ENCODE results near the gene SLC40A1.
"Not testable (repeated sequence)": the region's sequence is repeated elsewhere in the genome, so short reads cannot be mapped to it uniquely, and the experiment has no call there.

Gene SLC40A1, protein sequence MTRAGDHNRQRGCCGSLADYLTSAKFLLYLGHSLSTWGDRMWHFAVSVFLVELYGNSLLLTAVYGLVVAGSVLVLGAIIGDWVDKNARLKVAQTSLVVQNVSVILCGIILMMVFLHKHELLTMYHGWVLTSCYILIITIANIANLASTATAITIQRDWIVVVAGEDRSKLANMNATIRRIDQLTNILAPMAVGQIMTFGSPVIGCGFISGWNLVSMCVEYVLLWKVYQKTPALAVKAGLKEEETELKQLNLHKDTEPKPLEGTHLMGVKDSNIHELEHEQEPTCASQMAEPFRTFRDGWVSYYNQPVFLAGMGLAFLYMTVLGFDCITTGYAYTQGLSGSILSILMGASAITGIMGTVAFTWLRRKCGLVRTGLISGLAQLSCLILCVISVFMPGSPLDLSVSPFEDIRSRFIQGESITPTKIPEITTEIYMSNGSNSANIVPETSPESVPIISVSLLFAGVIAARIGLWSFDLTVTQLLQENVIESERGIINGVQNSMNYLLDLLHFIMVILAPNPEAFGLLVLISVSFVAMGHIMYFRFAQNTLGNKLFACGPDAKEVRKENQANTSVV

DNA sequence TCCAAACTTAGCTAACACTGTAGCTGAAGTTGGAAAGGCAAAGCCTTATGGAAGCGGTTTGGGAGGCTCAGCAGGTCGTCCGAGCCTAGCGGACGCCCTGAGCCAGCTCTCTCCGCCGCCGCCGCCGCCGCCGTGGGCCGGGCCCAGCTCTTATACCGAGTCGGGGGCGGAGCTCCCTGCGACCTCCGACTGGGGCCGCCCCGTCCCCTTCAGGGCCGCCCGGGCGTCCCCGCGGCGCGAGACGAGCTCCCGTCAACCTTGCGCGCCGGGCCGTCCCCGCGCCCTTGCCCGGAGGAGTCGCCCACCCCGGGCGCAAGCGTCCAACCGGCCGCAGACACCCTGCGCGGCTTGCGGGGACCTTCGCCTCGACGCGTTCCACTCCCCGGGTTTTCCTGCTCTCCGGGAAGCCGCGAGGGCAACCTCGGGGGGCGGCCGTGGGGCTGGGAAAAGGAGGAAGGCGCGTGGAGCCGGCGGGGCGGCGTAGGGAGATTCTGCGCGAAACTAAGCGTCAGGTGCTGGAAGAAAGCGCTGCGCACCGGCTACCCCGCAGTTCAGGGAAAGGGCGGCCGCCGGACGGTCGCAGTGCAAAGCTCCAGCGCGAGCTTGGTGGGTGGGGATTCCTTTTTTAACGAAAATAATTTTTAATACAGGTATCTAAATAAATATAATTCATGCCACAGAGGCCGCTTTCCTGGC, at the start of gene SLC40A1:
SLC40A1 (minus strand) TSS at position 129 of the 696 bp plus-strand sequence. CDS start 326 bp downstream, outside the sequence.
- DNase-seq (ENCODE audit: low read depth, low spot score): no peak

DNA sequence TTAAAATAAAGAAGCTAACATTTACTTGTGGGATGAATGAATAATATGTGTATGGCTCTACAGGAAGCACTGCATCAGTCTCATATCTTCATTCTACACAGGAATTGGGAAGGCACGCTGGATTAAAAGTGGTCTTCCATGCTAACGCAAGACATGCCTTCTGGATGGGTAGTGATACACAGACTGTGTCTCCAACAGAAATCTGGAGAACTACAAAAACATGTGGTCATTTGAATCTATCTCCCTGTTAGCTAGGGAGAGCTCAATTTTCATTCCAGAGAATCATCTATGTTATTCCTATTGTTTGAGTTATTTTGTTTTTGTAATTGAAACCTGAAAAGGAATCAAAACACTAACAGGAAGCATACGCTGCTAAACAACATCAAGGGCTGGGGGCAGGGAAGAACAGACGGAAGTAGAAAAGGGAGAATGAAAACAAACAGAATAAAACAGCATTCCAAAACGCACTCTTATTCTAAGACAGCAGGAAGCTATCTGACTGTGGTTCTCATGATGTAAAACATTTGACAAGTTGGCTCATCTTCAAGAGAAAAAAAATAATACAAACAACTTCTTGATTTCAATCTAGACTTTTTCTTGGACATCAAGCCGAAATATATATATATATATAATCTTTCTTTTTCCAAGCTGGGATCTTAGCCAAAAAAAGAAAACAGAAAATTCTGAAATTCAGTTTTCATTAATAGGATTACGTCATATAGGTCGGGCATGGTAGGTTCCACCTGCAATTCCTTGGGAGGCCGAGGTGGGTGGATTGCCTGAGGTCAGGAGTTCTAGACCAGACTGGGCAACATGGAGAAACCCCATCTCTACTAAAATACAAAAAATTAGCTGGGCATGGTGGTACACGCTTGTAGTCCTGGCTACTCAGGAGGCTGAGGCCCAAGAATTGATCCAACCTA, 49.2 kb upstream of the SLC40A1 start:
- DNase-seq (ENCODE audit: low read depth, low spot score): no peak

DNA sequence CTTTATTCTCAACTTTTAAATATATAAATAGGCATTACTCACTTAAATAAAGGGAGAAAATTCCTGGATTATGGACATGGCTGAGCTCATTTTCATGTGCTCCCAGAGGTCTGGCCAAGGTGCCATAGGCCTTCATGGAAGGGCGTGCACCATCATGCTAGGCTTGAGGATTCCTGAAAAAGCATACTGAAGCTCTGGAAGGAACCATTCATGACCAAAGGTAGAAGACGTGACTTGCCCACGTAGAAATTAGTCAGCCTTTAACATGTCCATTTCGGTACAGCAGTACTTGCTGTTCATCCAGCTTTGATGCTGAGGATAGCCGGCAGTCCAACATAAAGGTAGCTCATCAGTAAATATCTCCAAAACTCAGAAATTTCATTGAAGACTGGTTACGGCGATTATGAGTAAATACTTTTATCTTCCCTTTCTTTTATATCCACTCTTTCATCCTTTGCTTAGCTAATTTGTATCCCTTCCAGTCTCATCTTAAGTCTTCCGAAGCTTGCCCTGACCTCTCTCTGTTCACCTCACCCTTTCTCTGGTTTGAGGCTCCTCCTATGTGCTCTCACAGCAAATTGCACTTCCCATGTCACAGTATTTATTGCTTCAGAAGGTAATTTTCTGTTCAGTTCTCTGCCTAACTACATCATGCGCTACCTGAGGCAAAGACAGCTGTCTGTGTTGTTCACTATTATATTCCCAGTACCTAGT, 48.4 kb upstream of the SLC40A1 start:
- no peak for DNase-seq (ENCODE audit: low read depth, low spot score)

DNA sequence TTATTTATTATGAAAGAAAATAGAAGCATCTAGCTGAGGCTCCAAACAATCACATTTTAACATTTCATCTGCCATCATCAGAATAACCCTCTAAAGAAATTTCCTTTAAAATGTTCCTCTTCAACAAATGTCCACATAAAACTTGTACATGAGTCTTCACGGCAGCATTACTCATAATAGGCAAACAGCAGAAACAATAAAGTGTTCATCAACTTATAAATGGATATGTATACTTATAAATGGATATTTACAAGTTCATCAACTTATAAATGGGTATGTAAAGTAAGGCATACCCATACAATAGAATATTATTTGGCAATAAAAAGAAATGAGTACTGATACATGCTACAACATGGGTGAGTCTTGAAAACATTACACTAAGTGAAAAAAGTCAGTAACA, 47.2 kb upstream of the SLC40A1 start:
- DNase-seq (ENCODE audit: low read depth, low spot score): no peak

DNA sequence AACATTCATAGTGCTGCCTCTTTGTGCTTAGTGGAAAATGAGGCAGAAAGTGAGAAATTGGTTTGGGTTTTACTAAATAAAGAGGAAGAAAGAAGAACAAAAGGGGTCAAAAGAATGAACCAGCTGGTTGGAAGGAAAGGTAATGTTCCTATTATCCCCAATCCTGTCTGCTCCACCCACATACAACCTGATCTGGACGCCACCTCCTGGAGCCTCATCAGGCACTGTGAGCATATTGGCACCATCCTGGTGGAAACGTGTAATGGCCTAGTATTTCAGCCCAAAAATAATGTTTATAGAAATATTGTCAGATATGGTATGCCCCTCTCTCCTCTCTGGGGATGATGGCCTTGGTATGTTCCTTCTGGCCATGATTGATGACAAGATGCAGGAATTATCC, 45.0 kb upstream of the SLC40A1 start:
- no peak for DNase-seq (ENCODE audit: low read depth, low spot score)

DNA sequence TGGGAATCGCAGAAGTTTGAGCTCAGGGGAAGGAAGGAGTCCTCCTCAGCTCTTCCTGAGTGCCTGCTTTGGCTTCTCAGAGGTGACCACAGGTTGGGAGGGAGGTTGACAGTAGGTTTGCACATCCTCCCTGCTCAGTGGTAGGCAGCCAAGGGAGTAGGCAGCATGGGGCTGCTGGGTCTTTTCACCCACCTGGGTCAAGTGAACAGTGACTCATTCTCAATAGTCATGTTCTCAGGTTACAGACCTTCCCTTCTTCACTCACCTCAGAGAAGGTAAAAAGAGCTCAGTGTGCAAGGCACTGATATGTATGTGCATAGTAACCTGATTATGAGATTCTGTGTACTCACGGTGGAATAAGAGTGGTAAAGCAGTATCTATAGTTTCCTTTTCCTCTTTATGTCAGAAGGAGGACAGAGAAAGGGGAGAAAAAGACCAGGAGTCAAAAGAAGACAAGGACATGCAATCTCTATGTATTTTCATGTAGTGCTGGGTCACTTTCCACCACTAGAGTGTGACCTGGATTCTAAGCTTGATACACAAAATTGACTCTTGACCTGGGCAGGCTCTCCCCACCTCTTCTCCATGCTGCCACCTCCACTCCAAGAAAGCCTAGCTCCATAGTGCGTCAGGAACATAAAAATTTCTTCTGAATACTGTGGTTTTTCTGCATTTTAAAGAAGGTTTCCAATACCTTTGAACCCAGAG, 44.2 kb upstream of the SLC40A1 start:
- DNase-seq (ENCODE audit: low read depth, low spot score): no peak

DNA sequence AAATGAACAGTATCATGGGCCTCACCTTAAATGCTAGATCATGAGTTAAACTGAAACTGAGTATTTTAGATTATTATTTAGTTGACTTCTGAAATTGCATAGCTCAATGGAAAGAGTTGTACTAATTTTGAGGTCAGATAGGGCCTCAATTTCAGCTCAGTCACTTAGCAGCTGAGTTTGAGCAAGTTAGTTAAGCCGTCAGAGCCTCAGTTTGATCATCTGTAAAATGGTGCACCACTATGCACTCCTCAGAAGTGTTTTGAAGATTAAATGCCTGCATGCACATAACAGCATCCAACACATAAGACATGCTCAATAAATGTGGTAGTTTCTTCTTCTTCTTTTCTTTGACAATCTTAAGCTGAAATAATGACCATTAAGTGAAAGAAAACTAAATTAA, 42.5 kb upstream of the SLC40A1 start:
- no peak for DNase-seq (ENCODE audit: low read depth, low spot score)

DNA sequence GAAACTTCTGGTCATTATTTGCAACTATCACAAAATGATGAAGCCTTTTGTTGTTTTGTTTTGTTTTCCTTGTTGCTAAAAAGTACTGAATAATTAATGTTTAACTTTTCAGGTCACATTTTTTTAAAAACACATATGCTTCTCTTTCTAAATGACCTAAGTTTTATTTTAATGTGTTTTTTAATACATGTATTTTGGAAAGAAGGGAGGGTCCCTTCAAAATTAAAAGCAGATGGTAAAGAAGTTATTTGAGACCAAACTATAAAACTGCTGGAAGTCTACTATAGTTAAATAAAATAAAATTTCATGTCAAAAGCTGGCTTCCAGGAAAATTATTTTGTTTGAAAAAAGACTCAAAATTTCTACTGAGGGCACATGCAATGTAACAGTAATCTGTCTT, 41.2 kb upstream of the SLC40A1 start:
- DNase-seq (ENCODE audit: low read depth, low spot score): no peak

DNA sequence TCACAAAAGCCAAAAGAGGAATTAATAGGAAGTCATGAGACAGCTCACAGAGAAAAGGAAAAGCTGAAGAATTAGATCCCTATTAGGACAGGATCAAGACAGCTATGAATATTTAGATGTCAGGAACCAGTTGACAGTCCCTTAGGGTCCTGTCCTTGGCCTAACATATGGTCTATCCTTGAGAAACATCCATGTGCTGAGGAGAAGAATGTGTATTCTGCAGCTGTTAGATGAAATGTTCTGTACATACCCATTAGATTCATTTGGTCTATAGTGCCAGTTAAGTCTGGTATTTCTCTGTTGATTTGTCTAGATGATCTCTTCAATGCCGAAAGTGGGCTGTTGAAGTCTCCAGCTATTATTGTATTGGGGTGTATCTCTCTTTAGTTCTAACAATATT, 37.6 kb upstream of the SLC40A1 start:
- no peak for DNase-seq (ENCODE audit: low read depth, low spot score)

DNA sequence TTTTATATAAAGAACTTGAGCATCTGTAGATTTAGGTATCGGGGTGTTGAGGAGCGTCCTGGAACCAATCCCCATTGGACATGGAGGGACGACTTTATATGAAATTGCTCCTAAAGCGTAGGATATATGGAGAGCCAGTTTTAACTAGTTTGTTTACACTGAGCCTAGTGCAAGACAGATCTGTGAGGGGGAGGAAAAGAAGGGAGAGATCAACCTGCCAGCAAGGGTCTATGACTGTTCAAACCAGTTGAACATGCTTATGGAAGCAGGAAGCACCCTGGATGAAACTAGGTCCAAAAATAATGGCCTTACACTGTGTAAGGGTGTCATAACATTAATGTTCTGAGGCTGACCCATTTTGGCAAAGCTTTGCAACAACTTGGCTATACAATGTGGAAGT, 34.0 kb upstream of the SLC40A1 start:
- DNase-seq (ENCODE audit: low read depth, low spot score): no peak

DNA sequence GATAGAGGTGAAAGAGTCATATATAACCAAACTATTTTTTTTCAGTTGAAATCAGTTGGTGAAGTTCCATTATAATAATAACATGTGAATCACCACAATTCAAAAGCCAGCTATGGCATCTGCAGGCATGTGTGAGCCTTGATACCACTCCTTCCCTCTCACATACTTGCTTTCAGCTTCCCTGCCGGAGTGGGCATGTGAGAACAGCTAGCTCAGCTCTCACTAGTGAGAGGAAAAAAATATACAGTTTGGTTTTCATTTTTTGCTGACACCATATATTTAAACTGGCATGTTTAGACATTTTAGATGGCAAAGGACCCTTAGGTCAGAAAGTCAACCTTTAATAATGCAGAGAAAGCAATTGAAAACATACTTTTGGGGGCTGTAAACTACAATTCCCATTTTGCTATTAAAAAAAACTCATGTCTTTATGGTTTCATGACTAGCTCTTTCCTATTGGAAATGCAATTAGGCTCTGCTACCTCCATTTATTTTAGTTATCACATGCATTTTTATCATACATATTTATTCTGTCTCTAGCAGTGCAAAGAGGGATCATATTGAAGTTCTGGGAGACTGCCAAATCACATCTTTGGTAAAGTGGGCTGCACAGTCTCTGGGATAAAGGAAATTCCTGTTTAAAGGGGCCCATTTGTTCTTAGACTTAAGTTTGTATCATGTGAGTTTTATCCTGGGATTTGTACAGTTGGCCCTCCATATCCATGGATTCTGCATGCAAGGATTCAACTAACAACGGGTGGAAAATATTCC, 33.2 kb upstream of the SLC40A1 start:
- DNase-seq (ENCODE audit: low read depth, low spot score): no peak

DNA sequence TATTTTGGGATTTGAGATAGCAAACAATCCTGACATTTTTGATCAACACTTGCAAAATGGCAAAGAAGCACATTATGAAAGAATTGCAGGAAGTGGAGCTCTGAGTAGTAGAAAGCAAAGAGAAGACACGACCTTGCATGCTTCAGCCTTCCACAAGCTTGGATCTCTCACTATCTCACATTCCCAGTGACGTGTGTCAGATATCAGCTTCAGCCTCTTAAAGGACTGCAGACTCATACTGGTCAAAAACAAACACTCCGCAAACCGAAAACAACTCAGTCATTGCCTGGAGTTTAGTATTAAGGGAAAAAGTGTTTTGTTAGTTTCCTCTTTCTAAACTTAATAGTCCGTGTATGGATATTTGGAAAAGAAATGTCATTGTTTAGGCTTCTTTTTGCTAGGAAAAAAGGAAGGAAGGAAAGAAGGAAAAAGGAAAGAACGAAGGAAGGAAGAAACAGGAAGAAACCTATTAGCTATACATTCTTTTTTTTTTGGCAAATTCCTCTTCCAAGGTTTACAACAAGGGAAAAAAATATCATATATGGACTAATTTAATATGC, 32.6 kb upstream of the SLC40A1 start:
- no peak for DNase-seq (ENCODE audit: low read depth, low spot score)

DNA sequence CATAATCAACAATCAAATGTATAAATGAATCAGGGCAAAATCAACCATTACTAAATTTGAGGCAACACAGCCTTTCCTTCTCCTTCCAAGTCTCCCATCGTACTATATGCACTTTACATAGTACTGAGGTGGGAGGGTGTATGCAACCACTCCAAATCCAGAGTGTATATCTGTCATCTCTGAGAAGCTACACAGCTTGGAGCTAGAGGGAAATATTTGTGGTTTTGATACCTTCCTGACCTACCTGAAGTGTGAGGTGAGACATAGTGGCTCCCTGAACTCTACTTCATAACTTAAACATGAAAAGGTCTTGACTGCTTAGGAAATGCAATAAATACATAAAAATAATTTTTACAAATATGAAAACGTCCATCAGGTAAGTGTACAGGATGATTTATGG, 30.1 kb upstream of the SLC40A1 start:
- no peak for DNase-seq (ENCODE audit: low read depth, low spot score)

DNA sequence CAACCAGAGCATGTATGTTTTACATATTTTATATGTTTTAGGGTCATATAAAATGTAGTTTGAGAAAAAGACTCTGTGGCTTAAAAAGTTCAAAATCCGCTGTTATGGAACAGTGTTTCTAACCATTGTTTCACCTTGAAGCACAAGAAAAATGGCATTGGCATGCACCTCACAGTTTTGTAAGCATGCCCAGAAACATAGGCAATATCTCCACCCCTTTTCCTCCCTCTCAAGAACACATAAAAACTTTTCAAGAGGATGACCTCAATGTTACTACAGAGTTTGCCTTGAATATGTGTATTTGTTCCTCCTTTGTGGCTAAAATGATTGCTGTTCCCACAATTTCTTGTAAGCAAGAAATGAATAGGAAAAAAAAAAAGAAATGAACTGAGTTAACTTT, 29.3 kb upstream of the SLC40A1 start:
- DNase-seq (ENCODE audit: low read depth, low spot score): no peak

DNA sequence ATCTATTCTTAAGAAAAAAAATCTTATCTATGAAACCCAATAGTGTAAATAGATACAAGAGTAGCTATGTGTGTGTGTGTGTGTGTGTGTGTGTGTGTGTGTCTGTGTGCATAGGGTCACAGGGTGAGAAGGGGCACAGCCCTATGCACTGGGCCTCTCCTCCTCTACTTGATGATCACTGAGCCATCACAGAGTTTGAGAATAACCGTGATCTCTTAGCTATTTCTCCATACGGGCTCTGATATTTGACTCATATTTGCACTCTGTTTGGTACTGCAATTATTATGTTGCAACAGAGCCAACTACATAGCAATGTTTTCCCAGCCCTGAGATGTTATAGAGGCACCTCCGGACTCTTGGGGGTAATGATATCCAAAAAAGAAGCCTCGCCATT, 28.8 kb upstream of the SLC40A1 start:
- no peak for DNase-seq (ENCODE audit: low read depth, low spot score)

DNA sequence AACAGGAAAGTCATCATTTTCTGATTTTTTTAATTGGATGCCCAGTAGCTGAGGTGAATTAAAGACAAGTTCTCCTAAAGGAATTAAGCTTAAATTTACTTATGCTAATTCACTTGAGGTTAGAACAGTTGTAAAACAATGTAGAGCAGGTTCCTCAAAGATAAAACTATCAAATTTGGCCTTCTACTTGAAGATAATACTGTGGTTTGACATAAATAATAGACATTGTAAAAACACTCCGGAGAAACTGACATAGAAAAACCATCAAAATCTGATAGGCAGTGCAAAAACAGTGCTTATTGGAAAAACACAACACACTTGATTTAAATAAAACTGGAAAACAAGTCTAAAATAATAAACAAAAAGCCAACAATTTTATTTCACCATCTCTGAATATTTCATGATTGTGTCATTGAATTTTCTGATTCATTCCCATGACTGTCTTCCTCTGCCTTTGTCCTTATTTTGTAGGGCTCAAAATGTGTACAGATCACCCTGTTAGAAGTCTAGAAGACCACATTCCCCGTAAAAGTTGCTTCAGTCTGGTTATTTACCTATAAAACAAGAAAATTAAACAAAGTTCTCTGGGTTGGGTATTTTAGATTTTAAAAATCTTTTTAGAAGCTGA, 28.3 kb upstream of the SLC40A1 start:
- DNase-seq (ENCODE audit: low read depth, low spot score): no peak

DNA sequence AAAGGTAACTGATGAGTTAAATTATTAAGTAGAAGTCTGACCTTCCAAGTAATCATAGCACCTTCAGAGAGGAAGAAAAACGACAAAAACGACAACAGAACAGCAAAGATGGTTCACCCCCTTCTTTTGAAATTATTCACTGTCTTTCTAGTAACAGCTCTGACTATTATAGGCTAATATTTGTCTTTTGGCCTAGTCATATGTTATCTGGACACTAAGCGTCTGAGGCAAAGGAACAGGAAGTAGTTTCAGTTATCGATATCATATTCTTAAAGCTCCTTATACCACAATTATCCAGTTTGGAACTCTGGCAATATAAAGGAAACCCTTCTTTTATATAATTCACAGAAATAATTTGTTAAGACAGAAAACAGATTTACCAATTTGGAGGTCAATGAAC, 27.6 kb upstream of the SLC40A1 start:
- DNase-seq (ENCODE audit: low read depth, low spot score): no peak

DNA sequence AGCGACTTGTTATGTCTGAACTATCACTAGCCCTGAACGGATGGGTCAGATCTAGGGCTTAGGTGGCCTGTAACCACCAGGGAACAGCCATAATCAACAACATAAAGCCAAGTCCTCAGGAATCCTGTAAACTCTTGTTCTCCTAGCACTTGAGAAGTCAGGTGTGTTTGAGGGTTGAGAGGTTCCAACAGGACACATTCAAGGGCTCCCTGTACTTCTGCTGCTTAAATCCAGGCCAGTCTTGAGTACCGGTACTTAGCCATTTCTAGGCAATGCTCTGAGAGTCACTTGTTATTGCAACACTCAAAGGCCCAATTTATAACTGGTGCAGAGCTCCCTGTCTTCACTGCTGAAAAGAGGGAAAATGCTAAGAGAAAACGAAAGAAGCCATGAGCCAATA, 21.6 kb upstream of the SLC40A1 start:
- no peak for DNase-seq (ENCODE audit: low read depth, low spot score)

DNA sequence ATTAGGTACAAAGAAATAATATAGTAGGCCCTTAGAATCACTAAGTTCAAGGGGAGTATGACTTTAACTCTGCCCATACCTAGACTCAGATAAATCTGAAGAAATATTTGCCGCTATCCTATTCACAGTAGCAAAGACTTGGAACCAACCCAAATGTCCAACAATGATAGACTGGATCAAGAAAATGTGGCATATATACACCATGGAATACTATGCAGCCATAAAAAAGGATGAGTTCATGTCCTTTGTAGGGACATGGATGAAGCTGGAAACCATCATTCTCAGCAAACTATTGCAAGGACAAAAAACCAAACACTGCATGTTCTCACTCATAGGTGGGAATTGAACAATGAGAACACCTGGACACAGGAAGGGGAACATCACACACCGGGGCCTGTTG, 21.1 kb upstream of the SLC40A1 start:
- DNase-seq (ENCODE audit: low read depth, low spot score): not testable (repeated sequence)
